GM19240 (cell line): ENCODE measurements around the gene YIF1A.

Experiments used
- DNase-seq: peaks from one replicate; pipeline ENCODE4 v3.0.0; 2011; ENCODE audit warnings: low spot score; ENCODE audit not compliant: insufficient read length

YIF1A gene

DNA sequence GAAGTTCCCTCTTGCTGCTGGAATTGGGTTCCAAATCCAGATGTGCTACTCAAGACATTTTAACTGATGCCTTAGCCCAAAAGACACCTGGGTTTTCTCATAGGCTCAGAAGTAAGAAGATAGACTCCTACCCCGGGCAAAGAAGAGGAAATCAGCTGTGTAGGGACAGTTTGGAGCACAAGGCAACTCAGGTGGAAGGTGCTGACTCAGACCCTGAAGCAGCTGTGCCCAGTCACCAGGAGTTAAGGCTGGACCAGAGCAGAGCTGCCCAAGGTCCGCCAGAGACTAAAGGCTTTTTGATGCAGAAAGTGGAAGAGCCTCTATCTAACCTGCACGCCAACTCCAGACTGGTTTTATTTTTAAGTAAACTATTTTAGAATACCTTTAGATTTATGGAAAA is 41.1 kb downstream of the YIF1A start:
- DNase-seq, result no peak

DNA sequence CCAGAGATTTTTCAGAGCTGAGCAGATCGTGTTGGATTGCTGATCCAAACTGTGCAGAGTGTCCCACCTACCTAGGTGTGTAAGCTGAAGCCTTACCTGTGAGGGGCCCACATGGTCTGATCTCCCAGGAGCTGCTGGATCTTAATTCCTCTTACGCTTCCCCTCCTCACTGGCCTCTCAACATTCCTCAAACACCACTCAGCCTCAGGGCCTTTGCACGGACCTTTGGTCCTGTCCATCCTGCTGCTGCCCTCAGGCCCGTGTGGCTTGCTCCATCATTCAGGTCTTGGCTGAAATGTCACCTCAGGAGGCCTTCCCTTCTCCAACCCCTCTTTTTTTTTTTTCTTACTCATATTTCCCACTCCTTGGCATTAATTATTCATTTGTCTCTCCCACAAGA is 41.6 kb downstream of the YIF1A start:
- DNase-seq, result no peak

DNA sequence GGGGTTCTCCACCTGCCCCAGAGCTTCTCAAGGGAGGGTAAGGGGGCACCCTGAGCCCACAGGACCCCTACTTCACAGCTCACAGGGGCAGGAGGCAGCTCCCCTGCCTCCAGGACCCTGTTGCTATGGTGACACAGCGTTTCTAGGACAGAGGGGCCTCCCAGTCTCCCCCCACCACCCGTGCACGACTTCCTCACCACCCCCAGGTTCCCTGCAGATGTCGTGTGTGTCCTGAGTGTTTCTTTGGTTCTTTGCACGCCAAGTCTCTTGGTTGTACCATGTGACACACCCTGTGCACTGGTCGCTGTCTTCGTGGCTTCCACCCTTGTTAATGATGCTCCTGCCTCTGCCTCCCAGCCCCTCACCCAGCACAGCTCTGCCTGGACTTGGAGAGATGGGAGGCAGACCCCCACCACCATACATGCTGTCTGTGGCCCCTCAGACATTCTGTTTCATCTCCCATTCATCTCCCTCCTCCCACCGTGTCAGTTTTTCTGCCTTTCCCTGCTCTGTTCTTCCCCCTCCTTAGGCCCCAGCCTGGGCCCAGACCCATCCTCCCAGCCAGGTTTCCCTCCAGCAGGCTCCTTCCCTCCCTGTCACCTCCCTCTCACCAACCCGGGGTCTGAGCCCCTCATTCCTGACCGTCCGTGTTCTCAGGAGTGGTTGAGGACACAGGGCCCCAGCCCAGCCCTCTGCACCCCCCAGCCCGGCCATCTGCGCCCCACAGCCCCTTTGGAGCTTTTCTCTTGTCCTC is 45.0 kb downstream of the YIF1A start:
- no peak for DNase-seq

DNA sequence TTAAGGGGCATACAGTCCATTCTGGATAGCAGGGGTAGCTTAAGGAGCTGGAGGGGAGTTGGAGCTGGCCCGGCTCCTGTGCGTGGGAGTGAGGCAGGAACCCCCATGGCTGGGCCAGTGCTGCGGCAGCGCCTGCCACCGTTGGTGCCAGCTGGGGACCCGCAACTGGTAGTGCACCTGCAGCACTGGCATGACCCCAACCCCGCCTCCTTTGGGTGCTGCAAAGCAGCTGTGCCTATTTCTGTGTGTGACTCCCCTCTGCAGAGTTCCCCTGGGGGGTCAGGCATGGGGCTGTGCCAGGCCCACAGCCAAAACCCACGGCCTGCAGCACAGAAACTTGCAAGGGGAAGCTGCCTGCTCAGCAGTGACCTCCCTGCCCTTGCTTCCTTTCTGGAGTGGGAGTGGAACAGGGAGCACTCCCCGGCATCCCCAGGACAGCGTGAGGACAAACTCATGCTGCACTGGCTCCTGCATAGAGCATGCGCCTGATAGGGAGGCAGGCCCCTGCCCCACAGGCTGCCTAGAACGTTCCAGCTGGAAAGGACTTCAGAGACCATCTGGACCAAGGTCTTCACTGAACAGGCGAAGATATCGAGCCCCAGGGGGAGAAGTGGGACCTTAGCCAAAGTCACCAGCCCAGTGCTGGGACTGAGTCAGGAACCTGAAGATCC is 46.7 kb downstream of the YIF1A start:
- DNase-seq, result no peak

DNA sequence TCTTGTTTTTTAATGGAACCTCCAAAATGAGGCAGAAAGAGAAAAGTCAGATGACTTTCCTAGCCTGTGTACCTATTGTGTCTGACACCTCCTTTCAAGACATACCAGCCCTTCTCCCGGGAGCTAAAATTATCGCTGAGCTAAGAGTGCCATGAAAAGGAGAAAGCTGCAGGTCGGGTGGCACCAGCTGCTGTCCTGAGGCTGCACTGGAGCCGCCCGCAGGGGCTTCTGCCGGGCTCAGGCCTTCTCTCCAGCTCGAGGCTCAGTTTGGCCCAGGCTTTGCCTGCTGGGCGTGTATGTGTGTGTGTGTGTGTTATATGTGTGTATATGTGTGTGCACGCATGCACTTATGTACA is 48.2 kb downstream of the YIF1A start:
- no peak for DNase-seq

DNA sequence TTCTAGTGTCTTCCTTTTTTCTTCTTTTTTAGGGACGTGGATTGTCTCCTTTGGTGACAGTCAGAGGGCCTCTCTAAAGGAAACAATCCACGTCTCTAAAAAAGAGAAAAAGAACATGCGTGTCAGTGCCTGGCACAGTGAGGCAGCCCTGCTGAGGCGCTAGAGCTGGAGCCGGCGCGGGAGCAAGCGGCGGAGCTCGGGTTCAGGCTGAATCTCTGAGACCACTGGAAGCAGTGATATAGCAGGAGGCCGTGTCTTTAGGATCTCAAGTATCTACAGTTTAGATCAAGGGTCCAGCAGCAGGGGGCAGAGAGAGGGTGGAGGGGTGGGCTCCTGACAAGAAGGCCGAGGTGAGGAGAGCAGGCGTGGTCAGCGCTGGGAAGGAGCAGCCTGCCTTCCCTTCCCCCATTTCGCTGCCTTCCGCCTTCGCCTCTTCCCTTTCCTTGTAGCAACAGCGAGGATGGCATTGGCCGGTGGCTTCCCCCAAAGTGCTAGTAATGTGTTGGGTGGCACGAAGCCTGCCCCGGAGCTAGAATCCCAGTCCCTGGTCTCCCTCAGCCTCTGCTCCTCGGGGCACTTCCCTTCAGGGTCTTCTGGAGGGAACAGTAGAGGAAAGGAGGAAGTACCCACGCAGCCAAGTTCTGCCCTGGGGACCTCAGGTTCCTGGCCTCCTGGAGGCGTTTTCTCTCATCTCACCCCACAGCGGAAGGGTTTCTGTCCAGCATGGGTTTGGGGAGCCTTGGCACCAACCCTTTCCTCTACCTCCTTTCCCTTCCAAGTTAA is 48.8 kb downstream of the YIF1A start:
- no peak for DNase-seq

DNA sequence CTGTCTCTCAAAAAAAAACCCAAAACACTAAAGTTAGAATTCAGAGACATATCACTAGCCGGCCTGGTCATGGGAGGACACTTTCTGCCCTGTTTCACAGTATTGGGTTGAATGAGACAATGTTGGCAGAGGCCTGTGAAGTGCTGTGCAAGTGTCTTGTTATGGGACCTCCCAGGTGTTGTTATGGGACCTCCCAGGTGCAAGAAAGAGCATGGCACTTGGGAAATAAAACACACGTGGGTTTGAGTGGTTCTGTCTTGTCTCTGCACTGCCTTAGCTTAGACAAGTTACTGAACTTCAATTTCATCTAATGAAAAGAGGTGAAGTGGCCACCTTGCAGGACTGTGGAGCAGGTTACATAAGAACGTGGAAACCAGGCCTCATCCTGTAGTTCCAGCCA is 49.4 kb downstream of the YIF1A start:
- no peak for DNase-seq

DNA sequence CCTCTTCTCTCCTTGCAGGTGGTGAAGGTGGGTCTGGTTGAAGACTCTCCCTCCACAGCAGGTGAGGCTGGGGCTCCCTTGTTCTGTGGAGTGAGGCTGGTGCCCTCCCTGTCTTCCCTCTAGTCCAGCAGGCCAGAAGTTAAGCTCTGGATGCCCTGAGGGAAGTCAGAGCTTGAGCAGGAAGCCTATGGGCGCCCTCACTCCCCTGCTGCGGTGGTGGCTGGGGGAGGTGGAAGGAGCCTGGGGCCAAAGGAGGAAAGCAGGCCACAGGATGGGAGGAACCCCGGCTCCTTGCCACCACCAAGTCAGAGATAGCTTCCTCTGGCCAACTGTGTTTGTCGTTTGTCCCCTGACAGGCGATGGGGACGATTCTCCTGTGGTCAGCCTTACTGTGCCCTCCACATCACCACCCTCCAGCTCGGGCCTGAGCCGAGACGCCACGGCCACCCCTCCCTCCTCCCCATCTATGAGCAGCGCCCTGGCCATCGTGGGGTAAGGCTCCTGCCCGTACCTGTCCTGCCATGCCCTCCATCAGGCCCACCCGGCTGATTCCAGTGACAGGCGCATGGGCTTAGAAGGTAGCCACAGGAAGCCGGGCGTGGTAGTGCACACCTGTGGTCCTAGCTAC is 50.0 kb downstream of the YIF1A start:
- no peak for DNase-seq

DNA sequence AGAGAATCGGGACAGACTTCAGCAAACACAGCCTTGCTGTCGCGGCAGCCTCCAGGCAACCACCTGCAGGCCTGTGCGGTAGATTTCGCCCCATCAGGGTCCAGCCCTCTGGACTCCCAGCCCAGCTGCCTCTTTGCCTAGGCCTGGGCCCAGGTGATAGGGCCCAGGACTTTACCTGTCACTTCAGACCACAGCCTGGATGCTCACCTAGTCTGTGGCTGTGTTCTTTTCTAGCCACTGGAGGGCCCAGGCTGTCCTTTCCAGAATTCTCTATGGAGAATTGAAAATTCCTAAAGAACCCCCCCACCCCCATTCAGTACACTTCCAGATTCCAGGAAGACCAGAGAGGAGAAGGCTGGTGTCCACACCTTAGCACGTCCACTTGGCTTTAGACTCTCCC is 51.1 kb downstream of the YIF1A start:
- no peak for DNase-seq

DNA sequence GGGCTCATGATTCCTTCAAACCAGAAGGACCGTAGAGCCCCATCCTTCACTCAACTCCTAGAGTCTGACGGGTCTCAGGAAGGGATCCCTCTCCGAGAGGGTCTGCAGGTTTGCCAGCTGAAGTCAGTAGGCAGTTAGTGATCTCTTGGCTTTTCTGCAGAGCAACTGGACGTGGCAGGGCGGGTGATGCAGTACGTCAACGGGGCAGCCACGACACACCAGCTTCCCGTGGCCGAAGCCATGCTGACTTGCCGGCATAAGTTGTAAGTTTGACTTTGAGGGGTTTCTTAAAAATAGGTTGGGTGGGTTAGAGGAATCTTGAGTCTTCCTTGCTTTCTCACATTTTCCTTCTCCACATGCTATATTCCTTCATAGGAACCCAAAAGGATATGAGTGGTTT is 53.8 kb downstream of the YIF1A start:
- no peak for DNase-seq
